ENCODE results near the gene SMAP1.

GRCh38 chr6:70627500-70628254, 40.0 kb upstream of the SMAP1 start:
- TF ChIP-seq CTCF (IDR thresholded peaks at IDR 0.05) (no peak), POLR2A (IDR thresholded peaks at IDR 0.05) (no peak)

Data from thyroid gland (tissue), 4 donors.